Measurements from ENCODE around the gene CACNG1.

Gene CACNG1

GRCh38 chr17:67052720-67053437 is 8.5 kb downstream of the CACNG1 start:
- no peak for DNase-seq

GRCh38 chr17:67053438-67054000 is 9.2 kb downstream of the CACNG1 start:
- DNase-seq = no peak

- DNase-seq = no peak
Measured at GRCh38 chr17:67054011-67054591, 9.7 kb downstream of the CACNG1 start.

- DNase-seq = no peak
Measured at GRCh38 chr17:67054608-67055007, 10.3 kb downstream of the CACNG1 start.

GRCh38 chr17:67055041-67055443 is 10.7 kb downstream of the CACNG1 start:
- no peak for DNase-seq

GRCh38 chr17:67055811-67056745 is 11.7 kb downstream of the CACNG1 start:
- no peak for DNase-seq

- no peak for DNase-seq
Measured at GRCh38 chr17:67056746-67057490, 12.6 kb downstream of the CACNG1 start.

GRCh38 chr17:67058036-67058435 is 13.7 kb downstream of the CACNG1 start:
- DNase-seq = no peak

- DNase-seq = no peak
Measured at GRCh38 chr17:67059372-67059771, 15.0 kb downstream of the CACNG1 start.

- DNase-seq = no peak
Measured at GRCh38 chr17:67063141-67063540, 18.8 kb downstream of the CACNG1 start.

GRCh38 chr17:67066717-67067116 is 22.4 kb downstream of the CACNG1 start:
- DNase-seq = no peak

GRCh38 chr17:67067571-67068482 is 23.5 kb downstream of the CACNG1 start:
- DNase-seq = no peak

GRCh38 chr17:67068999-67069398 is 24.6 kb downstream of the CACNG1 start:
- DNase-seq = no peak

- no peak for DNase-seq
Measured at GRCh38 chr17:67069603-67070136, 25.3 kb downstream of the CACNG1 start.

GRCh38 chr17:67071595-67071994 is 27.2 kb downstream of the CACNG1 start:
- no peak for DNase-seq

- no peak for DNase-seq
Measured at GRCh38 chr17:67072885-67073284, 28.5 kb downstream of the CACNG1 start.

GRCh38 chr17:67074781-67075180 is 30.4 kb downstream of the CACNG1 start:
- no peak for DNase-seq

- no peak for DNase-seq
Measured at GRCh38 chr17:67076290-67076689, 31.9 kb downstream of the CACNG1 start.

GRCh38 chr17:67078292-67078691 is 33.9 kb downstream of the CACNG1 start:
- DNase-seq = no peak

GRCh38 chr17:67079491-67079890 is 35.1 kb downstream of the CACNG1 start:
- DNase-seq = no peak

GRCh38 chr17:67080804-67081203 is 36.5 kb downstream of the CACNG1 start:
- no peak for DNase-seq
